Loucy (cell line): ENCODE data around the gene VPS13D.

ENCODE experiments used
- EZH2phosphoT487 ChIP-seq: fragments of 200-600 bp; IDR thresholded peaks from 2 replicates; pipeline ENCODE4 v1.6.1; 2018; ENCODE audit warnings: antibody characterized with exemption, mild to moderate bottlenecking, moderate library complexity, borderline replicate concordance
- TF ChIP-seq, protein P1 (sequence below): fragments of 200-600 bp; sonication (generic); conservative IDR thresholded peaks from 2 replicates; pipeline ENCODE4 v1.5.1; 2014; ENCODE audit warnings: mild to moderate bottlenecking, antibody characterized with exemption, low read length

DNA sequence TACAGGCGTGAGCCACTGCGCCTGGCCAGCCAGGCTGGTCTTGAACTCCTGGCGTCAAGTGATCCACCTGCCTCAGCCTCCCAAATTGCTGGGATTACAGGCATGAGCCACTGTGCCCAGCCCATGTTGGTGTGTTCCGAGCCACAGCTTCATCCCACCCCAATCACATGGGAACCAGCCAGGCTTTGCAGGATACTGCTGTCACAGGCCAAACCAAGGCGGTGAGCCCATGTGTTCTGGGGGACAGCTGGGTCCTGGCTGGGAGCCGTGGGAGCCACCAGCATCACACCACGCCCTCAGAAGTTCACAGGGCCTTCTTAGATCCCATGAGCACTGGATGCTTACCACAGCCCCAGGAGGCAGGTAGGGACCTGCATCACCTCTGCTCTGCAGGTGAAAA lies 331.3 kb downstream of the VPS13D start:
- TF ChIP-seq, protein P1, sequence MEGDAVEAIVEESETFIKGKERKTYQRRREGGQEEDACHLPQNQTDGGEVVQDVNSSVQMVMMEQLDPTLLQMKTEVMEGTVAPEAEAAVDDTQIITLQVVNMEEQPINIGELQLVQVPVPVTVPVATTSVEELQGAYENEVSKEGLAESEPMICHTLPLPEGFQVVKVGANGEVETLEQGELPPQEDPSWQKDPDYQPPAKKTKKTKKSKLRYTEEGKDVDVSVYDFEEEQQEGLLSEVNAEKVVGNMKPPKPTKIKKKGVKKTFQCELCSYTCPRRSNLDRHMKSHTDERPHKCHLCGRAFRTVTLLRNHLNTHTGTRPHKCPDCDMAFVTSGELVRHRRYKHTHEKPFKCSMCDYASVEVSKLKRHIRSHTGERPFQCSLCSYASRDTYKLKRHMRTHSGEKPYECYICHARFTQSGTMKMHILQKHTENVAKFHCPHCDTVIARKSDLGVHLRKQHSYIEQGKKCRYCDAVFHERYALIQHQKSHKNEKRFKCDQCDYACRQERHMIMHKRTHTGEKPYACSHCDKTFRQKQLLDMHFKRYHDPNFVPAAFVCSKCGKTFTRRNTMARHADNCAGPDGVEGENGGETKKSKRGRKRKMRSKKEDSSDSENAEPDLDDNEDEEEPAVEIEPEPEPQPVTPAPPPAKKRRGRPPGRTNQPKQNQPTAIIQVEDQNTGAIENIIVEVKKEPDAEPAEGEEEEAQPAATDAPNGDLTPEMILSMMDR = no peak
- TF ChIP-seq EZH2phosphoT487 = no peak
